NOMO-1 treated with DMSO at 0.1 percent for 48 hours (cell line): ENCODE measurements around the gene ZFPM1.
A peak's percentile ranks its signal among the peaks of the same experiment; 100 is the strongest.

ENCODE experiments used
- DNase-seq: peaks from one replicate; lab custom pipeline; 2025; ENCODE audit not compliant: unreplicated experiment; lab: John Stamatoyannopoulos, UW

Gene ZFPM1

DNA sequence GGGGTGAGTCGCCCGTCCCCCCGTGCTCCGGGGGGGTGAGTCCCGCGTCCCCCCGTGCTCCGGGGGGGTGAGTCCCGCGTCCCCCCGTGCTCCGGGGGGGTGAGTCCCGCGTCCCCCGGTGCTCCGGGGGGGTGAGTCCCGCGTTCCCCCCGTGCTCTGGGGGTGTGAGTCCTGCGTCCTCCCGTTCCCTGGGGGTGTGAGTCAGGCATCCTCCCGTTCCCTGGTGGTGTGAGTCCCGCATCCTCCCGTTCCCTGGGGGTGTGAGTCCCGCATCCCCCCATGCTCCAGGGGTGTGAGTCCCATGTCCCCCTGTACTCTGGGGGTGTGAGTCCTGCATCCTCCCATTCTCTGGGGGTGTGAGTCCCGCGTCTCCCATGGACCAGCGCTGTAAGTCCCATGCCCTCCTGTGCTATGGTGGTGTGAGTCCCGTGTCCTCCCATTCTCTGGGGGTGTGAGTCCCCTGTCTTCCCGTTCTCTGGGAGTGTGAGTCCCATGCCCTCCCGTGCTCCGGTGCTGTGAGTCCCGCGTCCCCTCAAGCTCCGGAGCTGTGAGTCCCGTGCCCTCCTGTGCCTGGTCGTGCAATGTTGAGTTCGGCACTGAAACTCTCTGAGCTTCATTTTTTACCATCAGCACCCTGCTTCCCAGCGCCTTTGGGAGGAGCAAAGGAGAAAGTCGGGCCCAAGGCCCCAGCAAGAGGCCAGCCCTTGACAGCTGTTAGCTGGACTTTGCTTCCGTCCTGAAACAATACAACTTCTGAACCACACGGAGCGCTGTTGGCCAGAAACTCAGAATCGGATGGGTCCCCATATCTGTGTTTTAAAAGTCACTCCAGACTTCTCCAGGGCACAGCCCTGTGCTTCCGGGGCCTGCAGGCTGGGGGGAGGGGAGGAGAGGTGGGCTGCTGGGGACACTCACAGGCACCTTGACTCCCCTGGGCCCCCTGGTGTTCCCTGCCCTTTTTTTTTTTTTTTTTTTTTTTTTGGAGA, 105.7 kb downstream of the ZFPM1 start:
- DNase-seq = peak; percentile 15

DNA sequence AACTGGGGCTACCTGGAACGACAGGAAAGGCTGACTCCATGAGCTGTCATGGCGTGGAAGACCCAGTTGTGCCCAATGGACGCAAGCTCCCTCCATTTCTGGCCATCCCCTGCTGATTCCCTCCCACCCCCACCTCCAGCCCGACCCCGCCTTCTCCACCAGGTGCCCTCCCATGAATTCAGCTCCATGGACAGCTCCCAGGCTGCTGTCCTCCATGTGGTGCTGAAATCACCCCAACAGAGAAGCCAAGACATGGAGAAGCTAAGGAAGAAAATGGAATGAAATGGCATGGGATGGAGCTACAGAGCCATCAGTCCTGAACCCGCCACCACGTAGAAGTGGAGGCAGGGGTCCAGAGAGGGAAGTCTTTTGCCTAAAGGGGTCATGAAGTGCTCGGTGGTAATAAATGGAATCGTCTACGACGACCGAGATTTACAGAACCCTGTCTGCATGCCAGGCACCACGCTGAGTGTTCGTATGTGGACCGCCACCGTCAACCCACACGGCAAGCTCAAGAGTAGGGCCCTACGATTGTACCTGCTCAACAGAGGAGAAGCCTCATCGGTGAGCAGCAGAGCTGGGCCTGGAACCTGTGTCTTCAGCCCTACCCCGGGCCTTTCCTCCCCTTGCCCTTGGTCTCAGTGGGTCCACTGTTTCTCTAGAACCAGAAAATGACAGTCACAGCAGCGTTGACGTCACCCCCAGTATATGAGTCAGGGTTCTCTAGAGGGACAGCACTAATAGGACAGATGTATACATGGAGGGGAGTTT, 107.8 kb downstream of the ZFPM1 start:
- peak; percentile 3 for DNase-seq

DNA sequence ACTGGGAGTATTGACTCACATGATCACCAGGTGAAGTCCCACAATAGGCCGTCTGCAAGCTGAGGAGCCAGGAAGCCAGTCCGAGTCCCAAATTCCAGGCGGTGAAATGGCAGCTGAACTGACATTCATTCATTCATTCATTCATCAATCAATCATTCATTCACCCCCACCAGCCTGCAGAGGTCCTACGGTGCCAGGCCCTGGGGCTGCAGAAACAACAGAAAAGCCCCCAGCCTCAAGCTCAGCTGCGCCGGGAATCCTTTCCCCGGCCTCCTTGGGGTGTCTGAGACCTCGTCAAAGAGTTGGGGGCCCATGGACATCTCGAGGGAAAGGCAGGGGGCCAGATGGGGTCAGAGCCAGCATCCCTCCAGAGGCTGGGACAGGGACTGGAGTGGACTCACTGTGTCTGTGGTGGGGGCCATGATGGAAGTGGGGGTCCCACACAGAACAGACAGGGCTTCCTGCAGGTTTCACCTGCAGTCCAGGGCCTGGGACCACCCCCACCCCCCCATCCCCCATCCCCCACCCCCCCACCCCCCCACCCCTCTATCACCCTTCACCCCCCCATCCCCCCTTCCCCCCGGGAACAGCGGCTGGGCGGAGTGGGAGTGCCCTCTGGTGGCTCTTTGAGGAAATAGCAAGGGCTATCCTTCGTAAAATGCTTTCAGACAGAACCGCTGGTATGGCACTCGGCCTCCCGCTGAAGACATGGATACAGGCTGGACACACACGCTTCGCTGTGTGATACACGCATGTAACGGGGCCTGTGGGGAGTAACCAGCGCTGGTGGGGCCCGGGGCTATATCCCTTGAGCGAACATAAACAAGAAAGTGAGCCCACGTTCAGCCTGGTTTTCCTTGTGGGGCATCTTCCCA, 108.6 kb downstream of the ZFPM1 start:
- peak; percentile 54 for DNase-seq

DNA sequence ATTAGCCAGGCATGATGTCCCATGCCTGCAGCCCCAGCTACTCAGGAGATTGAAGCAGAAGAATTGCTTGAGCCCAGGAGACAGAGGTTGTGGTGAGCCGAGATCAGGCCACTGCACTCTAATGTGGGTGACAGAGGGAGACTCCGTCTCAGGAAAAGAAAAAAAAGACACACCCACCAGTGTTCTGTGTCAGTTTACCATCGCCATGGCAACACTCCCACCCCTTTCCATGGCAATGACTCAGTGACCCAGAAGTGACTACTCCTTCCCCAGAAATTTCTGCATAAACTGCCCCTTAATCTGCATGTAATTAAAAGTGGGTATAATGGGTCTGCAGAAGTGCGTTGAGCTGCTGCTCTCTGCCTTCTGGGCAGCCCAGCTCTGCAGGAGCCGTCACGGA, 113.1 kb downstream of the ZFPM1 start:
- DNase-seq = no peak

DNA sequence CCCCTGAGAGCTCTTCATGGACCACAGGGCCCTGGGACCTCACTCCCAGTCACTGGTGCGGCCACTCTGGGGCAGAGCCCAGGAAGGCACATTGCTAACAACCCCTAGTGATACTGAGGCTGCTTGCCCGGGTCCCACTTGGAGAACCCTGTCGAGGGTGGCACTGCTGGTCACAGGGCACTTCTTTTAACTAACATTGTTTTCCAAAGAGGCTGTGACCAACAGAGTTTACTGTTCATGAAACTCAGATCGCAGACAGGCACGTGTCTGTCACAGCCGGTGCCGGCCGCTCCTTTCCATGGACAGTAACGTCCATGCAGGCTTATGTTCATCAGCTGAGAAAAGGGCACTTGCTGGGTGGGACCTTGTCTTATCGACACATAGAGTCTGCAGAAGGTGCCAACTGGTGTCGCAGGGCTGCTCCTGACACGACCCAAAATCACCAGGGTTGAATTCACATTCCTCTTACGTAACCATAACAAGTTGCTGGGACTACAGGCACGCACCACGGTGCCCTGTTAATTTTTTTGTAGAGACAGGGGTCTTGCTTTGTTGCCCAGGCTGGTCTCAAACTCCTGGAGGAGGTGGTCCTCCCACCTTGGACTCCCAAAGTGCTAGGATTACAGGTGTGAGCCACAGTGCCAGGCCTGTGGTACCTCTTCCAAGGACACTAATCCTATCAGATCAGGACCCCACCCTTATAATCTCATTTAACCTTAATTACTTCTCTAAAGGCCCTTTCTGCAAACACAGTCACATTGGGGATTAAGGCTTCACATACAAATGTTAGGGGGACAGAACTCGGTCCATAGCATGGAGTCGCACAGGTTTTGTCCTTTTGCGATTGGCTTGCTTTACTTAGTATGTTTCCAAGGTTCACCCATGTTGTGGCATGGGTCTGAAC, 115.9 kb downstream of the ZFPM1 start:
- DNase-seq = no peak

DNA sequence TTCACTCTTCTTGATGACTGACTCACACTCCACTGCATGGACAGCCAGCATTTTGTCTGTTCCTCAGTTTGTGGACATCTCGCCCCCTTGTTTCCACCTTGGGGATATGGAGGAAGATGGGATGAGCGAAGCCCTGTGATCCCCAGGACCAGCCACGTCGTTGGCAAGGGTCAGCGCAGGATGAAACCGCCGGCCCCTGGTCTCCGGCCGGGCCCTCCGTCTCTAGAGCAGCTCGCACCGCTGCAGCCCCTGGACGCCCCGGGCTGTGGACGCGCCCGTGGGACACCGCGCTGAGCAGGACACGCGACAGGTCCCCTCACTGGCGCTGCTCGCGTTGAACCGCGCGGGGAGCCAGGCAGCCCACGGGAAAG, 116.5 kb downstream of the ZFPM1 start:
- no peak for DNase-seq

DNA sequence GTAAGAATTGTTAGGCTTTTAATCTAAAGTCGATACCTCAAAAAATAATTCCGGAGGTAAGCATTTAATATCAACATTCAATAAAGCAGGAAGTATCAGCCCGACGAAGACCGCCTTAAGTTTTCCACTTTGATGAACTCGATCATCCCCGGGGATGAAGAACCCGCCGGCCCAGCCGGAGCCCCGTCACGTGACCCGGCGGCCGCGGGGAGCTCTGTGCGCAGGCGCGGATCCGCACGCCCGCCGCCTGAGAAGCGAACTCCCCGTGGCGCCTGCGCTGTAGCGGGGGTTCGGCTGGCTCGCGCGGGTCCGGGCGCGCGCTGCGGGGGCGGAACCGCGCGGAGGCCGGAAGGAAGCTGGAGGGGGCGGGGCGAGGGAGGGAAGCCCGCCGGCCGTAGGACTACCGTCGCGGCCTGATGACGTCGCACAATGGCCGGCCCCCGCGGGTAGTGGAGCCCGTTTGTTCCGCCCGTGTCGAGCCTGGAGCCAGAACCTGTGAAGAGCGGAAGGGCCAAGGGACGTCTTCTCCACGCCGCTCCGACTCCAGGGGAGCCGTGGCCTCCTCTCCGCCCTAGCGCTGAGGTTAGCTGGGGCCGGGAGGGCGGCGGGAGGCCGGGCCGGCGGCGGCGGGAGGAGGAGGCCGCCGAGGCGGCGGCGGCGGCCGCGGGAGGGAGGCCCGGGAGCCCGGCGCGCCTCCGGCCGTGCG, 117.1 kb downstream of the ZFPM1 start, which contains the start of gene ZC3H18:
ZC3H18 (plus strand) TSS at position 419 of the 706 bp plus-strand sequence. CDS start 6,721 bp downstream, outside the sequence.
- peak; percentile 89 for DNase-seq

DNA sequence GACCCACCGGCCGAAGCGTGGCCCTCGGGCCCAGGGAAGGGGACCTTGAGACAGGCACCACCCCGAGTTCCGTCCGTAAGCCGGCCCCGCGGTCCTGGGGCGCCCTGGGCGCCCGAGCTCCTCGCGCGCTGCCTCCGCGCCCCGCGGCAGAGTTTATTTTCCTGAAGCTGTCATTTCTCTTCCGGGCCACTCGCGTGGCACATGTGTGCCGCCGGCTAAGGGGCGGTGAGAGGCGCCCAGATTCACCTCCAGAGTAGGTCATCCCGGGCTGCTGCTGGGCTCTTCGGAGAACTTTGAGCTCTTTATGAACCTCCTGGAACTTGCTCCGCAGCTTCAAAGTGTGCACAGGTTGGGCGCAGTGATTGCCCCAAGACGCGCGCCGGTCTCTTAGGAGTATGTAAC, 117.6 kb downstream of the ZFPM1 start:
- peak; percentile 25 for DNase-seq

DNA sequence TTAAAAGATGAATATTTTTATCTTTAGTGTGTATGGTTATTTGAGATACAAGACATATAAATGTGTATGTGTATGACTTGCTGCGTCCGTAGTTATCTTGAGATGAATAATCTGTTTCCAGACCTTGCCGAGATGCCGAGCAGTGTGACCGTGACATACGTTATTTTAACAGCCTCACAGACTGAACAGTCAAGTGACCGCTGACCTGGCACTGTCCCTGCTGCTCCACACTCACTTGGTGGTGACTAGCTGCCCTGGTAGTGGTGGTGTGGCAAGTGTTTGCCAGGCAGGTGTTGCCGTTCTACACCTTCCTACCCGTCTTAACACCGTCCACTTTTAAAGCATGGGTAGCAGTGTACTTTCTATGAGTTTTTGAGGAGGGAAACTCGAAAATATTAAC, 122.2 kb downstream of the ZFPM1 start:
- DNase-seq = no peak

DNA sequence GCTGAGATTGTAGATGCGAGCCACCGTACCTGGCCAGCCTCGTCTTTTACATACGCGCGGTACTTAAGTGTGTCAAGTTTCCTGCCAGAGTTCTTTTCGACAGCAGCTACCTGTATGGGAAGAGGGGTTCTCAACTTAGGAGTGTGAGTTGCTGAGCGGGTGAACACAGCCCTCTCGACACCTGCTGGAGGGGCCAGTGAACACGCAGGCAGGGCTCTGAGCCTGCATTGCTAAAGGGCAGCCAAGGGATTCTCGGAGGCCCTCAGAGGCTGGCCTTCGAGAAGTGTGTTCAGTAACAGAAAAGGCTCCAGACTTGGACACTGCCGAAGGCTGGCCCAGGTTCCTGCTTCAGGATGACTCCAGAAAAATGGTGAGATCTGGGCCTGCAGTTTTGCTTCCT, 123.2 kb downstream of the ZFPM1 start:
- no peak for DNase-seq

DNA sequence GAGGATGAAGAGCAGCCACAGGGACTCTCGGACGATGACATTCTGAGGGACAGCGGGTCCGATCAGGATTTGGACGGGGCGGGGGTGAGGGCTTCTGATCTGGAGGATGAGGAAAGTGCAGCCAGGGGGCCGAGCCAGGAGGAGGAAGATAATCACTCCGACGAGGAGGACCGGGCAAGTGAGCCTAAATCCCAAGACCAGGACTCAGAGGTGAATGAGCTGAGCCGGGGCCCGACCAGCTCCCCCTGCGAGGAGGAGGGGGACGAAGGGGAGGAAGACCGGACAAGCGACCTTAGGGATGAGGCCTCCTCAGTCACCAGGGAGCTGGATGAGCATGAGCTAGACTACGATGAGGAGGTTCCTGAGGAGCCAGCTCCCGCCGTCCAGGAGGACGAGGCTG, 124.1 kb downstream of the ZFPM1 start:
- no peak for DNase-seq

DNA sequence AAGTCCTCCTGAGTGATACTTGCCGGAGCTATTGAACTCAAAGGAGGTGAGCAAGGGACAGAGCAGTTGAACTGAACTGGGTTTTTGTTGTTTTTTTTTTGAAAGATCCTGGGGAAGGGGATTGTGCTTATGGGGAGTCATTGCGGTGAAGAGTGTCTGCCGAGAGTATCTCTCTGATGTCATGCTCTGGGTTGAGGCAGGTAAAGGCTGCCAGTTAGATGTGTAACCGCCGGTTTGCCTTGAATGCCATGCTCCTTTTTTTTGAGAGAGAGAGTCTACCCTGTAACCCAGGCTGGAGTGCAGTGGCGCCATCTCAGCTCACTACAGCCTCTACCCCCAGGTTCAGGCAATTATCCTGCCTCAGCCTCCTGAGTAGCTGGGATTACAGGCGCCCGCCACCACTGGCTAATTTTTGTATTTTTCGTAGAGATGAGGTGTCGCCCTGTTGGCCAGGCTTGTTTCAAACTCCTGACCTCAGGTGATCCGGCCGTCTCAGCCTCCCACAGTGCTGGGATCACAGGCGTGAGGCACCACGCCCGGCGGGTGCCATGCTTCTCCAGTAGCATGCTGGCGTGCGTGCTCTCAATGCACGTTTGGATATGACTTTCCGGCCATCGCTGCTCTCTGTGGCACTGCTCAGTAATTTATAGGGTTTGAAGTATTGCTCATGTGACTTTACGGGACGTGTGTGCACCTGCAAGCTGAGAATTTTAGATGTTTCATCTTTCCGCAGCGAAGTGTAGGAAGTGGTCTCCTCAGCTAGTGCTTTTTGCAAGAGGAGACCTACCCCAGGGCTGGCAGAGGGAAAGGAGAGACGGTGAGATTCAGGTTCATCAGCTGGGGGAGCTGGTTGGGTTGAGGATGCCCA, 125.6 kb downstream of the ZFPM1 start:
- DNase-seq = no peak

DNA sequence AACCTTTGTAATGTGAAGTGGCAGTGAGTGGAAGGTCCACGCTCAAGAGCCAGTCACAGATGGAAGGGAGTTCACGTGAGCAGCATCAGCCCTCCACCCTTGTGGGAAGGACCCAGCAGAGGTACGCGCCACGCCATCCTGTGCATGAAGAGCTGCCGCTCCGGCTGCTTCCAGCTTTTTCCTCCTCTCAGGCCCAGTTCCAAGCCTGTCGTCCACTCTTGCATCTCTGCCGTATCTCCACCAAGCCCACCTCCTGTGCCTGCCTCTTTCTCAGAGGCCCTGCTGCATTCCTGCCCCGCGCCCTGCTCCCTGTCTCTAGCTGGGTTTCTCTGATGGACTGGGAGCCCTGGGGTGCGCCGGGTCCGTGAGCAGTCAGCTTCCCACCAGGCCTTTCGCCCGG, 127.3 kb downstream of the ZFPM1 start:
- no peak for DNase-seq

DNA sequence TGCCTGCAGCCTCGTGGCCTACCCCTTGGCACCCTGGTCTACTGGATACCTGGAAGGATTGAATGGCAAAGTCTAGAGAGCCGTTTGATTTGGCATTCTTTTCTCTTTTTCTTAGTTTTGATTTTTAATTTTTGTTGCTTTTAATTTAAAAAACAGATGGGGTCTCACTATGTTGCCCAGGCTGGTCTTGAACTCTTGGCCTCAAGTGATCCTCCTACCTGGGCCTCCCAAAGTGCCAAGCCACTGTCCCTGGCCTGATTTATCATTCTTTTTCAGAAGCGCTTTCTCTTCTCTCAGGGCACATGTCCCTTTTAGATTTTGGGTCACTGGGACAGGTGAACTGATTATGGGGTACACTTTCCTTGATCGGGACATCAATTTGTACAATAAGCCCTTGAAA, 128.0 kb downstream of the ZFPM1 start:
- no peak for DNase-seq

DNA sequence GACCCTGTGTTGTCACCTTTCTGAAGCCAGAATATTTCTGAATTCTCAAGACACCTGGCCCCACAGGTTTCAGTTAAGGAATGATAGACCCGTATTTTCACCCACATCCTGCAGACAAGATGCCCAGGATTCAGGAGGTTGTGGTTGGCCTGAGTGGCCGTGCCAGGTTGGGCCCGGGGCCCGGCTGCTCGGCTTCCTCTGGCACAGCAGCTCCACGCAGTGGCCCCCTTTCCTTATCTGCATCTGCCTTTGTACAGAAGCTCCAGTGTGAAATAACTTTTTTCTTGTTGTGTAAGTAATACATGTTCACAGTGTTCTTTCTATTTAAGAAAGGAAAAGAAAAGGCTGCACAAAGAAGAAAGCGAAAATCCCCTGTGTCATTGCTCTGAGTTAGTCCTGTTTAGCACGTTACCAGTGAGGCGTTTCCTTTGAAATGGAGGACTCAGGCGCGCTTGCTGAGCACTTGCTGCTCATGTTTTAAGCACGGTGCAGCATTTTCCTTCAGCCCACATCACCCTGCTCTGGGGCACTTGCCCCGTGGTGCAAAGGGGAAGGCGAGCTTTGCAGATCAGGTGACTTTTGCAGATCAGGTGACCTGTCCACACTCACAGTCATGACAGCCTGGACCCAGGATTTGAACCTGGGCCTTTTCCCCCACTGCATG, 130.0 kb downstream of the ZFPM1 start:
- DNase-seq = no peak

DNA sequence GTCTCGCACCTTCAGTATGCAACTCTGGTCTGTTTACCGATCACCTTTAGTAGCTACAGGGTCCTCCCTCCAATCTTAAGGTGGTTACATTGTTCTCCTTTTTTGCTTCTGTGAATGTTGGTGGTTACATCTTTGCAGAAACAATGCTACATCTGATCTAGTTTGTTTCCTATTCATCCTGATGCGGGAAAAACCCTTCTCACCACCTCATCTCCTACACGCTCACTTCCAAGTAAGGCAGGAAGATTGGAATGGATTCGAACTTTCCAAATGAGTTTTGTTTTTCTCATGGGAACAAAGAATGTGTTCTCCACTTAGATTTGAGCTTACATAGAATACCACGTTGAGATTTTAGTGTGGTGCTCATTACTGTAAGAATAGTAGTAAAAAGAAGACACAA, 131.6 kb downstream of the ZFPM1 start:
- DNase-seq = no peak

DNA sequence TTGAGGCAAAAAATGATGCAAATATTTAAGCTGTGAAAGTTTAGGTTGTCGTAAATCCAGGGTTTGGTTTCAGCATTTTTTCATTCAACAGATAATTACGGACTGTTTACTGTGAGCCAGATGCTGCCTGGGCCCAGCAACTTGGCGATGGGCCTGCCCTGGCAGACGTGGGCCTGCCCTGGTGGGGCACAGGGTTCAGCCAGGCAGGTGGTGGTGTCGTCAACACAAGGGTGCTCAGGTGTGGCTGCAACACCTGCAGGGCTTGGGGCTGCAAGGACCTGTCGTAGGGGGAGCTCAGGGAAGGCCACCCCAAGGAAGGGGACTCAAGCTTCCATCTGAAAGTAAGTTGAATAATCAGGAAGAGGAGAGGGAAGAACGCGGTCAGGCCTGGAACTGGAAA, 132.2 kb downstream of the ZFPM1 start:
- no peak for DNase-seq
